CD14-positive monocyte (primary cell): ENCODE results near the gene FBXW11. TPM values are rescaled to one million over a fixed set of nuclear protein-coding genes. Genes with fewer than 3 reads are reported as not detected.

Source experiments
- DNase-seq, 3 donors: peaks; one replicate each; pipeline ENCODE4 v3.0.0-alpha.2; 2011 to 2022
- H2AFZ ChIP-seq: 2 replicates; pipeline ENCODE4 v1.6.0; 2012; ENCODE audit warnings: mild to moderate bottlenecking, low read depth, low read length, inconsistent platforms; ENCODE audit not compliant: insufficient read depth, poor library complexity, severe bottlenecking
- H3K27ac ChIP-seq, 2 donors: 1 replicate in 1 of 2; 2 replicates in 1 of 2; pipeline ENCODE4 v1.5.1; 2012 to 2013; ENCODE audit warnings: low read length in 2 of 2, control low read depth in 1 of 2, inconsistent platforms in 1 of 2, low read depth in 1 of 2, mild to moderate bottlenecking in 1 of 2
- H3K27me3 ChIP-seq, 2 donors: one replicate each; pipeline versions ENCODE4 v1.6.0 to v1.6.1; 2011 to 2013; ENCODE audit warnings: low read length in 2 of 2; ENCODE audit not compliant: control insufficient read depth in 2 of 2, insufficient read depth in 2 of 2
- H3K36me3 ChIP-seq, 2 donors: replicated peaks in 1 of 2; 1 replicate in 1 of 2; 2 replicates in 1 of 2; pipeline versions ENCODE4 v1.5.1 to v1.6.1; 2012 to 2013; ENCODE audit warnings: low read length in 2 of 2, control low read depth in 1 of 2, inconsistent platforms in 1 of 2, mild to moderate bottlenecking in 1 of 2; ENCODE audit not compliant: insufficient read depth in 2 of 2, control insufficient read depth in 1 of 2
- H3K4me1 ChIP-seq, 2 donors: 1 replicate in 1 of 2; 2 replicates in 1 of 2; pipeline versions ENCODE4 v1.5.1 to v1.6.1; 2012 to 2013; ENCODE audit warnings: low read length in 2 of 2, control low read depth in 1 of 2, inconsistent platforms in 1 of 2, mild to moderate bottlenecking in 1 of 2, moderate library complexity in 1 of 2; ENCODE audit not compliant: insufficient read depth in 2 of 2, control insufficient read depth in 1 of 2
- H3K4me2 ChIP-seq: replicated peaks from 2 replicates; pipeline ENCODE3; 2012; ENCODE audit warnings: low read length, moderate library complexity, mild to moderate bottlenecking; ENCODE audit not compliant: poor library complexity, severe bottlenecking; ENCODE audit errors: extremely low read depth
- H3K4me3 ChIP-seq, 3 experiments: fragments of 200-600 bp in 1 of 3; sonication (generic) in 1 of 3; replicated peaks in 1 of 3; 1 replicate in 2 of 3; 2 replicates in 1 of 3; pipeline ENCODE4 v1.5.1; 2011 to 2013; ENCODE audit warnings: low read length in 3 of 3, mild to moderate bottlenecking in 3 of 3, control low read depth in 2 of 3, low read depth in 2 of 3, inconsistent platforms in 1 of 3, moderate library complexity in 1 of 3
- H3K79me2 ChIP-seq: 2 replicates; pipeline ENCODE4 v1.6.0; 2012; ENCODE audit warnings: mild to moderate bottlenecking, control low read depth, inconsistent platforms, low read length, moderate library complexity; ENCODE audit not compliant: insufficient read depth
- H3K9ac ChIP-seq: 2 replicates; pipeline ENCODE4 v1.6.0; 2017; ENCODE audit warnings: low read length, mild to moderate bottlenecking; ENCODE audit not compliant: insufficient read depth, poor library complexity, severe bottlenecking
- H3K9me3 ChIP-seq, 2 donors: replicated peaks in 1 of 2; 1 replicate in 1 of 2; 2 replicates in 1 of 2; pipeline versions ENCODE4 v1.5.1 to v1.6.1; 2012 to 2013; ENCODE audit warnings: low read length in 2 of 2, control low read depth in 1 of 2; ENCODE audit not compliant: control insufficient read depth in 1 of 2, insufficient read depth in 1 of 2
- H4K20me1 ChIP-seq: 2 replicates; pipeline ENCODE4 v1.6.0; 2012; ENCODE audit warnings: mild to moderate bottlenecking, low read length, control low read depth, moderate library complexity; ENCODE audit not compliant: insufficient read depth
- H3K27ac Mint-ChIP-seq, 7 donors: one replicate each; pipeline ENCODE4 v1.8.0; 2020; ENCODE audit warnings: mild to moderate bottlenecking in 7 of 7, mixed read lengths in 7 of 7, moderate library complexity in 6 of 7, inconsistent platforms in 2 of 7
- H3K27me3 Mint-ChIP-seq, 3 donors: one replicate each; pipeline ENCODE4 v1.8.0; 2021 to 2022; ENCODE audit warnings: low read depth in 3 of 3, mild to moderate bottlenecking in 3 of 3, mixed read lengths in 3 of 3, moderate library complexity in 3 of 3, inconsistent platforms in 1 of 3
- H3K36me3 Mint-ChIP-seq, 2 donors: one replicate each; pipeline ENCODE4 v1.8.0; 2020; ENCODE audit warnings: mixed read lengths in 2 of 2, inconsistent platforms in 1 of 2, mild to moderate bottlenecking in 1 of 2
- H3K4me1 Mint-ChIP-seq: one replicate; pipeline ENCODE4 v1.8.0; 2020; ENCODE audit warnings: mild to moderate bottlenecking, mixed read lengths
- H3K4me3 Mint-ChIP-seq, 2 donors: one replicate each; pipeline ENCODE4 v1.8.0; 2020; ENCODE audit warnings: mild to moderate bottlenecking in 2 of 2, mixed read lengths in 2 of 2, moderate library complexity in 1 of 2
- H3K9me3 Mint-ChIP-seq, 7 donors: one replicate each; pipeline ENCODE4 v1.8.0; 2020 to 2022; ENCODE audit warnings: mixed read lengths in 7 of 7, mild to moderate bottlenecking in 6 of 7, moderate library complexity in 6 of 7, inconsistent platforms in 2 of 7
- WGBS: methylation state at CpG from one replicate; pipeline ENCODE4 v1.1.5; 2013; ENCODE audit warnings: missing lambda C conversion rate; ENCODE audit not compliant: insufficient coverage; 5-methylcytosine and 5-hydroxymethylcytosine counted together
- intact Hi-C, 2 donors: fragments of 100-400 bp; cut with micrococcal nuclease; formaldehyde crosslinking; loops; one replicate each; pipeline versions ENCODE4 v1.15.0 to v1.15.1; 2023
- polyA plus RNA-seq, 3 donors: library from polyadenylated mRNA; depleted of rRNA in 1 of 3; unstranded in 2 of 3; stranded (reverse) in 1 of 3; fragments of 300-500 nt in 2 of 3; fragments of >200 nt in 1 of 3; fragmentation: Illumina TruSeq in 2 of 3; gene quantifications; 1 replicate in 2 of 3; 2 replicates in 1 of 3; pipeline ENCODE4 v1.2.3, GENCODE V29; 2012 to 2021
- TF ChIP-seq, protein P1 (sequence below): fragments of 200-600 bp; IDR thresholded peaks from one replicate; pipeline ENCODE4 v1.8.0; 2022; ENCODE audit warnings: antibody characterized with exemption, mild to moderate bottlenecking

FBXW11 gene
- polyA plus RNA-seq, 3 donors: 15.0 to 24.5 (median 18.2) TPM

DNA sequence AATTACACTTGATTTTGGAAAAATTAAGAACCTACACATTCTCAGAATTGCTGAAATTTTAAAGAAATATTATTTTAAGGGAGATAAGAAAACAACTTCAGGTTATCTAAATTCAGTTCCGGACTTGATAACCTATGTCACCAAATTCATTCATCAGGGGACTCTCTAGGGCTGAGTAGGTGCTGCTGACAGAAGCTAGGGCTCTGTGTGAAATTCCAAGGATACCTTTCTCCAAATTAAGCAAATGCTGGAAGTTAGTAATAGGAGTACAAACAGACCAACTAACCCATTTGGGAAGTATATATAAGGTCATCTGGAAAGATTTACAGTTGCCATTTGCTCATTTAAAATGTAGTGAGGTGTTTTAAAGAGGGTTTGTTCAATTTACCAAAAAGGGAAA lies 136.5 kb downstream of the FBXW11 start:
- Mint-ChIP-seq H3K27me3 (no peaks in the 10 kb centered on the region), H3K4me3 (no peak overlapping the region), H3K27ac (no peak overlapping the region), H3K9me3 (peaks cover 0 to 2% (median 0%) of the 10 kb centered on the region in 7 donors), H3K4me1 (peaks cover 74% of the 10 kb centered on the region), H3K36me3 (peaks cover 46 to 55% of the 10 kb centered on the region in 2 donors)
- no peaks in the 10 kb centered on the region for H3K27me3 ChIP-seq
- WGBS: no CpG with 5 or more reads among the region's 1 CpG
- no peak overlapping the region for H3K4me3 ChIP-seq
- TF ChIP-seq, protein P1, sequence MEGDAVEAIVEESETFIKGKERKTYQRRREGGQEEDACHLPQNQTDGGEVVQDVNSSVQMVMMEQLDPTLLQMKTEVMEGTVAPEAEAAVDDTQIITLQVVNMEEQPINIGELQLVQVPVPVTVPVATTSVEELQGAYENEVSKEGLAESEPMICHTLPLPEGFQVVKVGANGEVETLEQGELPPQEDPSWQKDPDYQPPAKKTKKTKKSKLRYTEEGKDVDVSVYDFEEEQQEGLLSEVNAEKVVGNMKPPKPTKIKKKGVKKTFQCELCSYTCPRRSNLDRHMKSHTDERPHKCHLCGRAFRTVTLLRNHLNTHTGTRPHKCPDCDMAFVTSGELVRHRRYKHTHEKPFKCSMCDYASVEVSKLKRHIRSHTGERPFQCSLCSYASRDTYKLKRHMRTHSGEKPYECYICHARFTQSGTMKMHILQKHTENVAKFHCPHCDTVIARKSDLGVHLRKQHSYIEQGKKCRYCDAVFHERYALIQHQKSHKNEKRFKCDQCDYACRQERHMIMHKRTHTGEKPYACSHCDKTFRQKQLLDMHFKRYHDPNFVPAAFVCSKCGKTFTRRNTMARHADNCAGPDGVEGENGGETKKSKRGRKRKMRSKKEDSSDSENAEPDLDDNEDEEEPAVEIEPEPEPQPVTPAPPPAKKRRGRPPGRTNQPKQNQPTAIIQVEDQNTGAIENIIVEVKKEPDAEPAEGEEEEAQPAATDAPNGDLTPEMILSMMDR: no peak
- DNase-seq: no peak
- peaks cover 20% of the 10 kb centered on the region for H3K79me2 ChIP-seq
- peaks cover 56 to 58% of the 10 kb centered on the region in 2 donors for H3K4me1 ChIP-seq
- no peak overlapping the region for H3K4me2 ChIP-seq
- H3K27ac ChIP-seq: no peak overlapping the region
- H3K9ac ChIP-seq: no peak overlapping the region
- H4K20me1 ChIP-seq: no peaks in the 10 kb centered on the region
- H3K9me3 ChIP-seq: no peaks in the 10 kb centered on the region
- intact Hi-C loops: no loop called here
- no peak overlapping the region for H2AFZ ChIP-seq
- H3K36me3 ChIP-seq: peaks cover 16 to 34% of the 10 kb centered on the region in 2 donors

DNA sequence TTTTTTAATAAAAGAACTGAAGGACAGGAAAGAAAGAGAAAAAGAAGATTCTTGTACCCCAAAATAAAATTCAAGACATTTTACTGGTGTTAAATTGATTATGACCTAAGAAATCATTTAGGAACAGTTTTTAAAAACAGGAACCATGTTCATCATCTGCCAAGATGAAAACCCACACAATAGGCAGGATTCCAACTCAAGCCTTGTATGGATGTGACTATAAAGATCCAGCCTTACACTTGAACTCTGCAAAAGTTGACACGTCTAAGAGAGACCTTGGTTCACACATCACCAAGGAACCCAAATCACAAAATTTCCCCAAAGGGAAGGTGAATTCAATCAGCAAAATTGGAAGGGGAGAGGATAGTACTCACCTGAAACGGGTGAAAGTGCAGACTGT lies 138.2 kb downstream of the FBXW11 start:
- Mint-ChIP-seq H3K4me3 (no peak overlapping the region), H3K27ac (peak overlapping the region in 1 of 7 donors; percentile 19), H3K36me3 (peaks cover 52 to 63% of the 10 kb centered on the region in 2 donors), H3K4me1 (peaks cover 61% of the 10 kb centered on the region), H3K9me3 (peaks cover 0 to 2% (median 0%) of the 10 kb centered on the region in 7 donors), H3K27me3 (no peaks in the 10 kb centered on the region)
- Histone ChIP-seq H3K4me2 (no peak overlapping the region), H4K20me1 (no peaks in the 10 kb centered on the region), H2AFZ (no peak overlapping the region), H3K4me1 (peaks cover 40 to 41% of the 10 kb centered on the region in 2 donors), H3K9me3 (no peaks in the 10 kb centered on the region), H3K27me3 (no peaks in the 10 kb centered on the region), H3K79me2 (peaks cover 18% of the 10 kb centered on the region), H3K36me3 (peaks cover 16 to 45% of the 10 kb centered on the region in 2 donors), H3K27ac (no peak overlapping the region), H3K9ac (no peak overlapping the region), H3K4me3 (no peak overlapping the region)
- TF ChIP-seq, protein P1: no peak
- intact Hi-C loops: no loop called here
- no peak for DNase-seq
- no CpG with 5 or more reads among the region's 2 CpGs for WGBS
